Adrenal gland (tissue), 5 donors: ENCODE measurements around the gene ENDOD1.

Source experiments
- POLR2A ChIP-seq, 2 donors: fragments of 450-650 bp; IDR thresholded peaks; one replicate each; pipeline ENCODE4 v1.6.1; 2017; ENCODE audit warnings: antibody characterized with exemption in 2 of 2, mild to moderate bottlenecking in 2 of 2, moderate library complexity in 1 of 2
- TF ChIP-seq, protein P1 (sequence below), 6 experiments: fragments of 450-650 bp in 4 of 6; fragments of 200-600 bp in 2 of 6; sonication (generic) in 1 of 6; IDR thresholded peaks; 1 replicate in 5 of 6; 2 replicates in 1 of 6; pipeline versions ENCODE4 v1.5.1 to v1.8.0; 2016 to 2021; ENCODE audit warnings: antibody characterized with exemption in 6 of 6, mild to moderate bottlenecking in 2 of 6, moderate library complexity in 1 of 6
- donor health status: DM: no; HTN: no; CAD: no.

GRCh38 chr11:95156916-95157541 is 67.4 kb downstream of the ENDOD1 start:
- TF ChIP-seq, protein P1, sequence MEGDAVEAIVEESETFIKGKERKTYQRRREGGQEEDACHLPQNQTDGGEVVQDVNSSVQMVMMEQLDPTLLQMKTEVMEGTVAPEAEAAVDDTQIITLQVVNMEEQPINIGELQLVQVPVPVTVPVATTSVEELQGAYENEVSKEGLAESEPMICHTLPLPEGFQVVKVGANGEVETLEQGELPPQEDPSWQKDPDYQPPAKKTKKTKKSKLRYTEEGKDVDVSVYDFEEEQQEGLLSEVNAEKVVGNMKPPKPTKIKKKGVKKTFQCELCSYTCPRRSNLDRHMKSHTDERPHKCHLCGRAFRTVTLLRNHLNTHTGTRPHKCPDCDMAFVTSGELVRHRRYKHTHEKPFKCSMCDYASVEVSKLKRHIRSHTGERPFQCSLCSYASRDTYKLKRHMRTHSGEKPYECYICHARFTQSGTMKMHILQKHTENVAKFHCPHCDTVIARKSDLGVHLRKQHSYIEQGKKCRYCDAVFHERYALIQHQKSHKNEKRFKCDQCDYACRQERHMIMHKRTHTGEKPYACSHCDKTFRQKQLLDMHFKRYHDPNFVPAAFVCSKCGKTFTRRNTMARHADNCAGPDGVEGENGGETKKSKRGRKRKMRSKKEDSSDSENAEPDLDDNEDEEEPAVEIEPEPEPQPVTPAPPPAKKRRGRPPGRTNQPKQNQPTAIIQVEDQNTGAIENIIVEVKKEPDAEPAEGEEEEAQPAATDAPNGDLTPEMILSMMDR (IDR thresholded peaks at IDR 0.05): no peak
- no peak for TF ChIP-seq POLR2A (IDR thresholded peaks at IDR 0.05)
